SU-DHL-6 (cell line): ENCODE measurements around the gene IQSEC2.

Experiments used
- EZH2phosphoT487 ChIP-seq: fragments of 200-600 bp; sonication (generic), shearing (Covaris generic); conservative IDR thresholded peaks from 2 replicates; pipeline ENCODE4 v1.6.1; 2018; ENCODE audit warnings: mild to moderate bottlenecking, antibody characterized with exemption, low read length, moderate library complexity, mixed read lengths
- TF ChIP-seq, protein P1 (sequence below): fragments of 200-600 bp; sonication (generic); IDR thresholded peaks from one replicate; pipeline ENCODE4 v1.5.1; 2017; ENCODE audit warnings: antibody characterized with exemption, mild to moderate bottlenecking, low read length, moderate library complexity; ENCODE audit not compliant: insufficient read depth, poor library complexity, severe bottlenecking

DNA sequence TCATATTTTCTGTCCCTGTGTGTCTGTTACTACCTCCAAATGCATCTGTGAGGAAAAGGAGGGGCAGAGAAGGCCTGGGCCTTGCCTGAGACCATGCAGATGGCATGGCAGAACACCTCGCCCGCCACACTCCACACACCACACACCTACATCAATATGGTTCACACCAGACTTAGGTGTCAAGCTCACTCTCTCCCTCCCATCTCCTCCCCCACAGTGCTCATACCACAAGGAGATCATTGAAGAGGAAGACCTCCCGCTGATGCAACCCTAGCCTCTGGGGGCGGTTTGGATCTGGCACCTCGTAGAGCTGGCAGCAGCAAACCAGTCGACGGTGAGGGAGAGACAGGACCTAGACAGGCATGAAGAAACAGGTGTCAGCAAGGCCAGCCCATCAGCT lies 39.8 kb downstream of the IQSEC2 start:
- TF ChIP-seq, protein P1, sequence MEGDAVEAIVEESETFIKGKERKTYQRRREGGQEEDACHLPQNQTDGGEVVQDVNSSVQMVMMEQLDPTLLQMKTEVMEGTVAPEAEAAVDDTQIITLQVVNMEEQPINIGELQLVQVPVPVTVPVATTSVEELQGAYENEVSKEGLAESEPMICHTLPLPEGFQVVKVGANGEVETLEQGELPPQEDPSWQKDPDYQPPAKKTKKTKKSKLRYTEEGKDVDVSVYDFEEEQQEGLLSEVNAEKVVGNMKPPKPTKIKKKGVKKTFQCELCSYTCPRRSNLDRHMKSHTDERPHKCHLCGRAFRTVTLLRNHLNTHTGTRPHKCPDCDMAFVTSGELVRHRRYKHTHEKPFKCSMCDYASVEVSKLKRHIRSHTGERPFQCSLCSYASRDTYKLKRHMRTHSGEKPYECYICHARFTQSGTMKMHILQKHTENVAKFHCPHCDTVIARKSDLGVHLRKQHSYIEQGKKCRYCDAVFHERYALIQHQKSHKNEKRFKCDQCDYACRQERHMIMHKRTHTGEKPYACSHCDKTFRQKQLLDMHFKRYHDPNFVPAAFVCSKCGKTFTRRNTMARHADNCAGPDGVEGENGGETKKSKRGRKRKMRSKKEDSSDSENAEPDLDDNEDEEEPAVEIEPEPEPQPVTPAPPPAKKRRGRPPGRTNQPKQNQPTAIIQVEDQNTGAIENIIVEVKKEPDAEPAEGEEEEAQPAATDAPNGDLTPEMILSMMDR: no peak
- no peak for TF ChIP-seq EZH2phosphoT487
